HG03103 (cell line): ENCODE data around the gene PLEKHA3.

Experiments used
- ATAC-seq: cut with Tn5 transposase; IDR thresholded peaks from one replicate; pipeline ENCODE4 v1.9.1; 2021; ENCODE audit warnings: low read depth; ENCODE audit not compliant: unreplicated experiment

Gene PLEKHA3

GRCh38 chr2:178478439-178479274, 1.6 kb upstream of the PLEKHA3 start, which contains the start of gene FKBP7:
Gene FKBP7, minus strand, starts transcription at chr2:178478600. Its CDS starts 101 bp downstream, at chr2:178478499.
- peak; percentile 46 for ATAC-seq

DNA sequence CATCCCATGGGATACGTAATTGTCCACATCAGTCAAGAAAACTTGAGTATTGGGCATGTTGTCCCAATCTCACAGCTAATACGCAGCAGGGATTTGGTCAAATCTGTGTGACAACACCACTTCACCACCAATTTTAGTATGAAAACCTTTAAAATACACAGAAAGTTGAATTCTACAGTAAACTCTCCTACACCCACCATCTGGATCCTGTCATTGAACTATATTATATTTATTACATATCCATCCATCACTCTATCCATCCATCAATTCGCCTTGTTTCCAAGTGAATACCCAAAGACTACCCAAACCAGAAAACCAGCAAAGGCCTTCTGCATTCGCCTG, 1.0 kb upstream of the PLEKHA3 start:
- ATAC-seq: no peak

DNA sequence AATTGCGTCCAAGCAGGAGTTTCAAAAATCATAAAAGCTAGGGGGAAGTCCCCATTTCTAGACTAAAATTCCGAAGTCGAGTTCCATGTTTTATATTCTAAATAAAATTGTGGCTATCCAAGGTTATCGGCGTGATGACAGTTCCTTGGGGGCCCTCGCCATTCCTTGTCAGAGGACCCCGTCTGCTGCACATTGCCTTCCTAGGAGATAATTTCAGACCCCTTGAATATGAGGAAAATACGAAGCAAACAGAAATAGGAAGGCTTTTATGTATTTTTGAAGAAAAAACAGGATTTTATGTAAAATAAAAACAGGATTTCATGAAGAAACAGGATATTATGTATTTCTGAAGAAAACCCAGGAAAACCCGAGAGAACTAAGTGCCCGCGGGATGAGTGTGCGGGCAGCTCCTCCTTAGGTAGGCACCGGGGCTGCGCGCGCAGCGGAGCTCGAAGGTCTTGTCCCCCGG, 465 bp upstream of the PLEKHA3 start:
- ATAC-seq: no peak

GRCh38 chr2:178482437-178482836, 2.2 kb downstream of the PLEKHA3 start:
- peak; percentile 34 for ATAC-seq

DNA sequence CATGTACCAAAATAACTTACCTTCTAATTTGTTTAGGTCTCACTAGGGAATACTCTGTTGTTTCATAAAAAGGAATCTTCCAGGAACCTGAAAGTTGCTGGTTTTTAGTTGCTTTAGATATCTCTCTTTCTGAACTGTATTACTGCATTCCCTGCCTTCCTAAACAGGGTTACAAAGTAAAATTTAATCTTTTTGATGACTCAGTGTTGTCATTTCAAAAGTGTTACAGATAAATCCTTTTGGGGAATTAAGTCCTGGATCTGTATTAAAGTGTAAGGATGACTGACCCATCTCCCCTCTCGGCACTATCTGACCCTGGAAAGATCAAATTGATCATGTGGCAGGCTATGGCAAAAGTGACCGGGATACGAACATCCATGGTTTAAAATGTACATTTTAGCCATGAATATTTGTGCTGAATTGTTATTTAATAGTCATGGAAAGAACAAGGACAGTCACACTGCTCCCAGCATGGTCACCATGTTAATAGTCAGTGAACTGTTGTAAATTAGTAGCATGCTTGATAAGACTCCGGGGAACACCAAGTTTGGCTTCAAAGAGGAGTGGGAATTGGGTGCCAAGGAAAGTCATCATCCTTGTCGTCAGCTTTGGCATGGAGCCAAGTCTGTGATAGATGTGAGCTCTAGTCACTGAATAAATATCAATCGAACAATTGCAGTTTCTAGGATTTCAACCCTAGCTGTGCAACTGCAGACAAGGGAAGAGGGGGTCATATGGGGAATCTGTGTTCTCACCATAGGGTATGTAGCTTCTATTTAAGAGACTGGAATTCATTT, 4.2 kb downstream of the PLEKHA3 start:
- ATAC-seq: no peak

DNA sequence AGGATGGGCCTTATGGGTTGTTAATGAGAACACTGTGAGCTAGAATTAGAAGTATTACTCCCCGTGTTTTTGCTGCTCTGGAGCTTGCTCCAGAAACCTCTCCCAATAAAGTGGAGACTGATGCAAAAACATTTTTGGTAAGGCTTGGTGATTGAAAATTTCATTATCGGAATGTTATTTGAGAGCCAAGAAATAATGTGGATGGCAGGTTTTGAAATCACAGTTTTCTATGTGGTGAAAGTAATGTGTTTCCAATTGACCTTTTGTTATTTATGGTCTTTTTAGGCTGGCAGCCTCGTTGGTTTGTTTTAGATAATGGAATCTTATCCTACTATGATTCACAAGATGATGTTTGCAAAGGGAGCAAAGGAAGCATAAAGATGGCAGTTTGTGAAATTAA, 5.1 kb downstream of the PLEKHA3 start:
- ATAC-seq: no peak

- no peak for ATAC-seq
Measured at GRCh38 chr2:178491612-178492011, 11.4 kb downstream of the PLEKHA3 start.

GRCh38 chr2:178496049-178496448, 15.8 kb downstream of the PLEKHA3 start:
- no peak for ATAC-seq

- peak; percentile 63 for ATAC-seq
Measured at GRCh38 chr2:178498137-178498536, 17.9 kb downstream of the PLEKHA3 start.

GRCh38 chr2:178499640-178500039, 19.4 kb downstream of the PLEKHA3 start:
- no peak for ATAC-seq

DNA sequence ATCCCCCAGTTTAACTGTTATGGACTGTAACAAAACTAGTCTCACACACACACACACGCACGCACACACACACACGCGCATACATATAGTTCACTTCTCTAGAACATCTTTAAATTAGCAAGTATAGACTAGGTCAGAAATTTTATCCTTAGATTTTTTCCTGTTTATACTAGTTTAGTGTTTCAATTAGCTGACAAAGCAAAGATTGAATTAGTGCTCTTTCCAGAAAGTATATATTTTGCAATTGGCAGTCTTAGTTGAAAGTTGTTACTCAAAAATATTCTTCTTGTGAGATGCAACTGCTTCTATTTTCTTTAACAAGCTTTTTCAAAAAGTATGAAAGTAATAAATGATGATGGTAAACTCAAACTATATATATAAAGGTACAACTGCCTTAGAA, 22.5 kb downstream of the PLEKHA3 start:
- ATAC-seq: no peak

DNA sequence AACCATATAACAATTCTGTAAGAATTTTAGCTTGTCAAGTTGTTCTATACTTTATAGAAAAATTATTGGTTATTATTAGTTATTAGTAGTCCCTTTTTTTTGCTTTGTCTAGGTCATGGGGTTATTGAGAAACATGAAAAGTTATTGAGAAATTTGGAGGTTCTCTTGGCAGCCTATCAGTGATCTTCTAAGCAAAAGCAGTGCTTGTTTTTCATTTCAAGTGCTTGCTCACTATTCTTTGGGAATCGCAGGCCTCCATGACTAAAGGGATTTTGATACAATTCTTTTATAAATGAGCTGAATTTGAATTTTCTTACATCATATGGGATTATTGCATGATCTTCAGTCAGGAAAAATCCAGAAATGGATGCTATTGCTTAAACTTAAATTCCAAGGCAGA, 25.8 kb downstream of the PLEKHA3 start:
- no peak for ATAC-seq

GRCh38 chr2:178506524-178506923, 26.3 kb downstream of the PLEKHA3 start:
- ATAC-seq: no peak

DNA sequence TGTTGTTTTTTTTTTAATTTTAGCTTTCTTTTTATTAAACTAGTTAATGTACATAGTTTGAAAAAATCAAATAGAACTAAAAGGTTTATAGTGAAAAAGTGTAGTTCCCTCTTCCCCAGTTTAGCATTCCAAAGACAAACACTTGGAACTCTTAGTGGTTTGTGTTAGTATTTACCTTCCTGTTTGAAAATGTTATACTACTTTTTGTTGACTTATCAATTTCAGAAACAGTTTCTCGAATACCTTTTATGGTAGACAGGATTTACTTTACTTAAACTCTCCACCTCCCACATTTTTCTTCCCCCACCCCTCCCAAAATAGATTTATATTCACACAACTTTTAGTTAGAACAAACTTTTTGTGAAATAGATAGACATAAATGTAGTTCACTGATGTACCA, 26.7 kb downstream of the PLEKHA3 start:
- no peak for ATAC-seq

GRCh38 chr2:178508646-178509045, 28.4 kb downstream of the PLEKHA3 start:
- ATAC-seq: no peak

GRCh38 chr2:178510384-178510783, 30.1 kb downstream of the PLEKHA3 start:
- ATAC-seq: no peak

DNA sequence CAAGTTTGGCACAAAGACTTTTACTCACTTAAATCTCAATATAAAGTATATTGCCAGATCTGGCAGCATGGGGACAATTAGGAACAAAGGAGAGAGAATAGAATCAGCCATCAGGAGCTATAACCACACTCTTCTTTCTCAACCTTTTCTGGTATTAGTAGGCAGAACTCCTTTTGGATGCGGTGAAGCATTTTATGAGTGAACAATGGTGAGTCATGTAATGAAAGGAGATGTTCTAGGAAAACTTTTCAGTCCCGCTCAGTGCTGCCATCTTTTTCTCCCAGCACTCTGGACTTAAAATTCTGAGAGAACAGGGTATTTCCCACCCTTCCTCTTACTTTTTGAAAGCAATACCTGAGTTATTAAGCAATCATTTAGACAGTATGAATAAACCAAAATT, 32.2 kb downstream of the PLEKHA3 start:
- ATAC-seq: no peak

GRCh38 chr2:178513876-178514275, 33.6 kb downstream of the PLEKHA3 start:
- no peak for ATAC-seq

- no peak for ATAC-seq
Measured at GRCh38 chr2:178514664-178515063, 34.4 kb downstream of the PLEKHA3 start.

GRCh38 chr2:178517496-178517895, 37.2 kb downstream of the PLEKHA3 start:
- no peak for ATAC-seq

DNA sequence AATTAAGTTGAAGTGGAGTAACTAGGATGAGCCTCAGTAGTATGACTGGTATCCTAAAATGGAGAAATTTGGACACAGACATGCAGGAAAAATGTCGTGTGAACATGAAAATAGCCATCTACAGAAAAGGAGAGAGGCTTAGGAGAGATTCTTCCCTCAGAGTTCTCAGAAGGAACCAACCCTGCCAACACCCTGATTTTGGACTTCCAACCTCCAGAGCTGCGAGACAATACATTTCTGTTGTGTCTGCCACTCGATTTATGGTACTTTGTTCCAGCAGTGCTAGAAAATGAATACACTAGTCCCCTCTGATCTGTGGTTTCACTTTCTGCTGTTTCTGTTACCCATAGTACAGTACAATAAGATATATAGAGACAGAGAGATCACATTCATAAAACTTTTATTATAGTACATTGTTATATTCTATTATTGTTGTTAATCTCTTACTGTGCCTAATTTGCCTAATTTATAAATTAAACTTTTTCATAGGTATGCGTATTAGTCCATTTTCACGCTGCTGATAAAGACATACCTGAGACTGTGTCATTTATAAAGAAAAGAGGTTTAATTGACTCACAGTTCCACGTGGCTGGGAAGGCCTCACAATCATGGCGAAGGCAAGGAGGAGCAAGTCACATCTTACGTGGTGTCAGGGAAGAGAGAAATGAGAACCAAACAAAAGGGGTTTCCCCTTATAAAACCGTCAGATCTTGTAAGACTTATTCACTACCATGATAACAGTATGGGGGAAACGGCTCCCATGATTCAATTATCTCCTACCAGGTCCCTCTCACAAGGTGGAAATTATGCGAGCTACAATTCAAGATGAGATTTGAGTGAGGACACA, 41.3 kb downstream of the PLEKHA3 start:
- ATAC-seq: no peak
